Peyer's patch (tissue), 4 donors: Measurements from ENCODE around the gene TJP2. TPM values are rescaled to one million over a fixed set of nuclear protein-coding genes. Genes with fewer than 3 reads are reported as not detected.

Source experiments
- DNase-seq, 3 donors: peaks; one replicate each; pipeline ENCODE4 v3.0.0-alpha.2; 2017 to 2019
- H3K27ac ChIP-seq, 4 donors: fragments of 200-600 bp; sonication (generic); one replicate each; pipeline ENCODE4 v1.5.1; 2016 to 2019
- H3K27me3 ChIP-seq, 2 donors: fragments of 200-600 bp; sonication (generic); one replicate each; pipeline ENCODE4 v1.5.1; 2019
- H3K36me3 ChIP-seq, 3 donors: fragments of 200-600 bp; sonication (generic); one replicate each; pipeline ENCODE4 v1.5.1; 2016 to 2019
- H3K4me1 ChIP-seq, 4 donors: fragments of 200-600 bp; sonication (generic); one replicate each; pipeline ENCODE4 v1.5.1; 2016 to 2019
- H3K4me3 ChIP-seq, 4 donors: fragments of 200-600 bp; sonication (generic); 1 replicate in 3 of 4; 2 replicates in 1 of 4; pipeline ENCODE4 v1.5.1; 2016 to 2019; ENCODE audit warnings: mild to moderate bottlenecking in 1 of 4
- H3K9me3 ChIP-seq, 4 donors: fragments of 200-600 bp; sonication (generic); one replicate each; pipeline ENCODE4 v1.5.1; 2016 to 2019; ENCODE audit warnings: mild to moderate bottlenecking in 1 of 4
- CTCF ChIP-seq, 6 experiments: fragments of 450-650 bp in 4 of 6; fragments of 200-600 bp in 2 of 6; sonication (generic) in 1 of 6; IDR thresholded peaks; one replicate each; pipeline ENCODE4 v1.5.1; 2017 to 2019; ENCODE audit warnings: antibody characterized with exemption in 6 of 6, mild to moderate bottlenecking in 3 of 6, moderate library complexity in 1 of 6
- POLR2A ChIP-seq, 2 donors: fragments of 450-650 bp; IDR thresholded peaks; one replicate each; pipeline ENCODE4 v1.5.1; 2017; ENCODE audit warnings: antibody characterized with exemption in 2 of 2, mild to moderate bottlenecking in 2 of 2, moderate library complexity in 2 of 2
- total RNA-seq, 4 donors: library from RNA; depleted of rRNA; stranded (reverse); fragments of >200 nt; gene quantifications; one replicate each; pipeline ENCODE4 v1.1.0, GENCODE V29; 2016

The TJP2 gene
- total RNA-seq, 4 donors from 2014 or later: 102 to 405 (median 263) TPM

- no peaks in the 10 kb centered on the region for H3K27me3 ChIP-seq
- H3K9me3 ChIP-seq: no peaks in the 10 kb centered on the region
- H3K27ac ChIP-seq: no peak overlapping the region
- no peak overlapping the region for H3K4me3 ChIP-seq
- peaks cover 0 to 6% (median 0%) of the 10 kb centered on the region in 3 donors for H3K36me3 ChIP-seq
- TF ChIP-seq POLR2A (IDR thresholded peaks at IDR 0.05) (no peak), CTCF (IDR thresholded peaks at IDR 0.05) (no peak)
- H3K4me1 ChIP-seq: peaks cover 0 to 11% (median 0%) of the 10 kb centered on the region in 4 donors
- no peak for DNase-seq
Measured at GRCh38 chr9:69184266-69184665, 10.2 kb downstream of the TJP2 start.

DNA sequence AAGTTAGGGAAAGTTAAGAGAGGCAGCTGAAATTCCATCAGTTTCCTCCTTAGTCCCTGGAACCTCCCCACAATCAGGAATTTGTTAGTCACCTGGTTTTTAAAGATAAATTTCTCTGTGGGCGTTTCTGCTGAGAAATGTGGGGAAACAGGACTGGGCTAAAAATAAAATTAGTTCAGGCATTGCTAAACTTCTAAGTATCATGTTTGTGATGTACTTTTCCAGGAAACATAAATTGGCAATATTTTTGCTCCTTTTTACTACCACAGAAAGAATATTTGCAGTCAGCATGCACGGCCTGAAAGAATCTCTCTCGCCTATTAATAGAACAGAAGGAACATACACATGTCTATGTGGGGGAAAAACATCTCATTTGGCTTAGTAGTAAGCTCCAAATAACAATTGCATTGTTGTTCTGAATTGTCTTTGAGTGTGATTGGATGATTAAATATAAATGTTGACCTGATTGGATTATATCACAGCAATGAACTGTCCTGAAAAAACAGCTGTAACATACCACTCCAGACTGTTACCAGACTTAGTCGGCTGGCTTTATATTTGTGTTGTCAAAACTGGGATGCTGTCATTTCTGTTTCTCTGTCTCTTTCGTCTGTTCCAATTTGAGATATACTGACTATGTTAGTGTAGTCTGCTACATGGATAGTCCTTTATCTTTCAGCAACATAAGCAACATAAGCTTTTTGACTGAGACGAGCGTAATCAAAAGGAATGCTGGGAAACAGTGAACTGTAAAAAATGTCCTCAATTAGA lies 12.9 kb downstream of the TJP2 start:
- Histone ChIP-seq H3K9me3 (no peaks in the 10 kb centered on the region), H3K4me3 (no peak overlapping the region), H3K36me3 (peaks cover 0 to 6% (median 0%) of the 10 kb centered on the region in 3 donors), H3K27me3 (no peaks in the 10 kb centered on the region), H3K27ac (peak overlapping the region in 1 of 4 donors; percentile 24), H3K4me1 (peaks cover 0 to 1% (median 0%) of the 10 kb centered on the region in 4 donors)
- TF ChIP-seq CTCF (IDR thresholded peaks at IDR 0.05) (no peak), POLR2A (IDR thresholded peaks at IDR 0.05) (no peak)
- DNase-seq: no peak

DNA sequence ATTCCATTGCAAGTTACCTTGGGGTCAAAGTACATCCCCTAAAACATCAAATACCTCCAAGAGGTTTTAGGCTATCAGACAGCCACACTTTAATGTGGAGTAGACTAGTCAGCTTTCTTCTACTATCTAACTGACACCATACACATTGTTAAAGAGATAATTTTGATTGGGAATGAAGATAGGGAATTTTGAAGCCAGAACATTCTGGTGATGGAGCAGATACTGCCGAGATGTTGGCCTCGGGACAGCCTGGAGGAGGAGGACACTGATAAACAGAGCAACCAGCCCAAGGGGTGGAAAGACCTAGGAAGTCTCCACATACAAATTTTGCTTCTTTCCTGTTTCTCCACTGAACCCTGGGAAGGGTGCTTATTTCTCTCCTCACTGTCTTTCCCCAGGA lies 14.9 kb downstream of the TJP2 start:
- Histone ChIP-seq H3K27me3 (no peaks in the 10 kb centered on the region), H3K4me1 (peaks cover 0 to 14% (median 0%) of the 10 kb centered on the region in 4 donors), H3K36me3 (no peaks in the 10 kb centered on the region), H3K9me3 (no peaks in the 10 kb centered on the region), H3K4me3 (no peak overlapping the region), H3K27ac (no peak overlapping the region)
- no peak for TF ChIP-seq POLR2A (IDR thresholded peaks at IDR 0.05)
- TF ChIP-seq CTCF (IDR thresholded peaks at IDR 0.05): no peak
- DNase-seq: no peak

GRCh38 chr9:69190086-69190862 lies 16.2 kb downstream of the TJP2 start:
- Histone ChIP-seq H3K27ac (no peak overlapping the region), H3K4me1 (peaks cover 0 to 14% (median 0%) of the 10 kb centered on the region in 4 donors)
- TF ChIP-seq POLR2A (IDR thresholded peaks at IDR 0.05): no peak
- no peak for TF ChIP-seq CTCF (IDR thresholded peaks at IDR 0.05)

DNA sequence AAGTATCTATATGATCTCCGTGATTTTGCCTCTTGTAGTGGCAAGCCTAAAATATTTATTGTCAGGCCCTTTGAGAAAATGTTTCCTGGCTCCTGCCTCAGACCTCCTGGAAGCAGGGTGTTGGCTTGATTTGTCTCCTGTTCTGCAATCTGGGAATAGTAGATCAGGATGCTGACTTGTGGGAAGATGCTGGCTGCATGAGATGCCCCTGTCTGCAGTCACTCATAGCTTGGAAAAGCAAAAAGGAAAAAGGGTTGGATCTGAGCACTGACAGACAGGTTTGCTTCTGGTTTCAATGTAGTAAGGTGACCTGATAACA lies 16.7 kb downstream of the TJP2 start:
- TF ChIP-seq POLR2A (IDR thresholded peaks at IDR 0.05) (no peak), CTCF (IDR thresholded peaks at IDR 0.05) (no peak)

More at GRCh38 chr9:69190086-69190862, 16.2 kb downstream of the TJP2 start:
- no peaks in the 10 kb centered on the region for H3K36me3 ChIP-seq
- no peaks in the 10 kb centered on the region for H3K27me3 ChIP-seq
- H3K9me3 ChIP-seq: no peaks in the 10 kb centered on the region
- H3K4me3 ChIP-seq: no peak overlapping the region
- DNase-seq: no peak

More for the DNA sequence above, 16.7 kb downstream of the TJP2 start:
- no peaks in the 10 kb centered on the region for H3K9me3 ChIP-seq
- no peaks in the 10 kb centered on the region for H3K36me3 ChIP-seq
- no peak overlapping the region for H3K27ac ChIP-seq
- H3K4me1 ChIP-seq: peaks cover 0 to 14% (median 0%) of the 10 kb centered on the region in 4 donors
- no peak overlapping the region for H3K4me3 ChIP-seq
- no peak for DNase-seq
- H3K27me3 ChIP-seq: no peaks in the 10 kb centered on the region
